22Rv1 (cell line): ENCODE data around the gene DERL3.

ENCODE experiments used
- ZFX ChIP-seq: fragments of 450-650 bp; IDR thresholded peaks from 2 replicates; pipeline ENCODE4 v1.6.1; 2017; ENCODE audit warnings: antibody characterized with exemption, borderline replicate concordance
- TF ChIP-seq, protein P1 (sequence below): fragments of 450-650 bp; IDR thresholded peaks from 2 replicates; pipeline ENCODE4 v1.5.1; 2017; ENCODE audit warnings: mild to moderate bottlenecking

DNA sequence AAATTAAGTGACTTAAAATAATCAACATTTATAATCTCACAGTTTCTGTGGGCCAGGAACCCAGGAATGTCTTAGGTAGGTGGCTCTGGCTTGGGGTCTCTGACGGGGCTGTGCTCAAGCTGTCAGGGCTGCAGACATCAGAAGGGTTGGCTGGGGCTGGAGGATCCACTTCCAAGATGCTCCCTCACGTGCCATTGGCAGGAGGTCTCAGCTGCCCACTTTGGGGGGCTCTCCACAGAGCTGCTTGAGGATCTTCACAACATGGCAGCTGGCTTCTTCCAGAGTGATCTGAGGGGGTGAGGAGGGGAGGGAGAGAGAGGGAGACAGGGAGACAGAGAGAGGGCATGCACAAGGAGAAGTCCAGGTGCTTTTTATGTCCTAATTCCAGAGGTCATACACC lies 37.0 kb upstream of the DERL3 start:
- TF ChIP-seq ZFX, result no peak
- TF ChIP-seq, protein P1, sequence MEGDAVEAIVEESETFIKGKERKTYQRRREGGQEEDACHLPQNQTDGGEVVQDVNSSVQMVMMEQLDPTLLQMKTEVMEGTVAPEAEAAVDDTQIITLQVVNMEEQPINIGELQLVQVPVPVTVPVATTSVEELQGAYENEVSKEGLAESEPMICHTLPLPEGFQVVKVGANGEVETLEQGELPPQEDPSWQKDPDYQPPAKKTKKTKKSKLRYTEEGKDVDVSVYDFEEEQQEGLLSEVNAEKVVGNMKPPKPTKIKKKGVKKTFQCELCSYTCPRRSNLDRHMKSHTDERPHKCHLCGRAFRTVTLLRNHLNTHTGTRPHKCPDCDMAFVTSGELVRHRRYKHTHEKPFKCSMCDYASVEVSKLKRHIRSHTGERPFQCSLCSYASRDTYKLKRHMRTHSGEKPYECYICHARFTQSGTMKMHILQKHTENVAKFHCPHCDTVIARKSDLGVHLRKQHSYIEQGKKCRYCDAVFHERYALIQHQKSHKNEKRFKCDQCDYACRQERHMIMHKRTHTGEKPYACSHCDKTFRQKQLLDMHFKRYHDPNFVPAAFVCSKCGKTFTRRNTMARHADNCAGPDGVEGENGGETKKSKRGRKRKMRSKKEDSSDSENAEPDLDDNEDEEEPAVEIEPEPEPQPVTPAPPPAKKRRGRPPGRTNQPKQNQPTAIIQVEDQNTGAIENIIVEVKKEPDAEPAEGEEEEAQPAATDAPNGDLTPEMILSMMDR, result no peak
